Astrocyte (in vitro differentiated cells and primary cell): Measurements from ENCODE around the gene MAEA. TPM values are rescaled to one million over a fixed set of nuclear protein-coding genes. Genes with fewer than 3 reads are reported as not detected.

Experiments used
- DNase-seq: peaks from one replicate; pipeline ENCODE4 v3.0.0-alpha.2; 2010; ENCODE audit warnings: low read depth
- FAIRE-seq: peaks from 2 replicates; lab custom pipeline; 2011; peaks lifted over from hg19 to GRCh38; lab: Jason Lieb, UNC
- H2AFZ ChIP-seq: 2 replicates; pipeline ENCODE4 v1.6.0; 2012; ENCODE audit warnings: low read depth, low read length, inconsistent platforms
- H3K27ac ChIP-seq: 2 replicates; pipeline ENCODE4 v1.5.1; 2011; ENCODE audit warnings: low read depth, low read length, inconsistent platforms
- H3K27me3 ChIP-seq: 2 replicates; pipeline ENCODE4 v1.6.0; 2011; ENCODE audit warnings: low read length, inconsistent platforms; ENCODE audit not compliant: insufficient read depth
- H3K36me3 ChIP-seq: 2 replicates; pipeline ENCODE4 v1.5.1; 2011; ENCODE audit warnings: low read length, inconsistent platforms; ENCODE audit not compliant: insufficient read depth
- H3K4me1 ChIP-seq: 2 replicates; pipeline ENCODE4 v1.5.1; 2011; ENCODE audit warnings: low read length, inconsistent platforms; ENCODE audit not compliant: insufficient read depth
- H3K4me2 ChIP-seq: 2 replicates; pipeline ENCODE4 v1.6.0; 2012; ENCODE audit warnings: low read length, inconsistent platforms
- H3K4me3 ChIP-seq: 2 replicates; pipeline ENCODE4 v1.5.1; 2011; ENCODE audit warnings: low read depth, mild to moderate bottlenecking, low read length, inconsistent platforms; ENCODE audit not compliant: insufficient read depth
- H3K79me2 ChIP-seq: 2 replicates; pipeline ENCODE4 v1.6.0; 2012; ENCODE audit warnings: mild to moderate bottlenecking, low read length, inconsistent platforms; ENCODE audit not compliant: insufficient read depth
- H3K9ac ChIP-seq: 2 replicates; pipeline ENCODE4 v1.6.0; 2012; ENCODE audit warnings: mild to moderate bottlenecking, low read length, inconsistent platforms
- H3K9me3 ChIP-seq: 2 replicates; pipeline ENCODE4 v1.5.1; 2012; ENCODE audit warnings: low read depth, mild to moderate bottlenecking, low read length, inconsistent platforms; ENCODE audit not compliant: insufficient read depth
- H4K20me1 ChIP-seq: 2 replicates; pipeline ENCODE4 v1.6.0; 2012; ENCODE audit warnings: low read length, inconsistent platforms; ENCODE audit not compliant: insufficient read depth
- H3K27ac Mint-ChIP-seq: one replicate; pipeline ENCODE4 v1.8.0; 2021; ENCODE audit warnings: mild to moderate bottlenecking, mixed read lengths; ENCODE audit not compliant: unreplicated experiment
- H3K27me3 Mint-ChIP-seq: one replicate; pipeline ENCODE4 v1.8.0; 2021; ENCODE audit warnings: low read depth, mixed read lengths; ENCODE audit not compliant: unreplicated experiment
- H3K36me3 Mint-ChIP-seq: one replicate; pipeline ENCODE4 v1.8.0; 2021; ENCODE audit warnings: low read depth, mixed read lengths; ENCODE audit not compliant: unreplicated experiment
- H3K4me1 Mint-ChIP-seq: one replicate; pipeline ENCODE4 v1.8.0; 2021; ENCODE audit warnings: low read depth, mixed read lengths; ENCODE audit not compliant: unreplicated experiment
- H3K4me3 Mint-ChIP-seq: one replicate; pipeline ENCODE4 v1.8.0; 2021; ENCODE audit warnings: mild to moderate bottlenecking, moderate library complexity, mixed read lengths; ENCODE audit not compliant: unreplicated experiment
- H3K9me3 Mint-ChIP-seq: one replicate; pipeline ENCODE4 v1.8.0; 2021; ENCODE audit warnings: mild to moderate bottlenecking, mixed read lengths; ENCODE audit not compliant: unreplicated experiment
- CTCF ChIP-seq: IDR thresholded peaks from 2 replicates; pipeline ENCODE4 v1.5.1; 2011; ENCODE audit warnings: low read depth, mild to moderate bottlenecking, inconsistent platforms, low read length, moderate library complexity; ENCODE audit not compliant: insufficient read depth
- EZH2 ChIP-seq: IDR thresholded peaks from 2 replicates; pipeline ENCODE4 v1.6.1; 2012; ENCODE audit warnings: mild to moderate bottlenecking, low read length, inconsistent platforms; ENCODE audit not compliant: insufficient read depth
- total RNA-seq: library from RNA; stranded (reverse); gene quantifications from 2 replicates; pipeline ENCODE4 v1.2.1, GENCODE V29; 2021

MAEA gene
- total RNA-seq, 1 donor from 2014 or later: 79.3 TPM

GRCh38 chr4:1354136-1354982, 64.7 kb downstream of the MAEA start:
- Mint-ChIP-seq H3K9me3 (no peaks in the 10 kb centered on the region), H3K36me3 (peaks cover 19% of the 10 kb centered on the region), H3K27me3 (no peaks in the 10 kb centered on the region), H3K27ac (no peak overlapping the region), H3K4me3 (no peak overlapping the region), H3K4me1 (peaks cover 7% of the 10 kb centered on the region)
- H3K36me3 ChIP-seq: no peaks in the 10 kb centered on the region
- H3K79me2 ChIP-seq: peaks cover 9% of the 10 kb centered on the region
- H3K4me2 ChIP-seq: no peak overlapping the region
- H3K4me3 ChIP-seq: no peak overlapping the region
- no peak for TF ChIP-seq EZH2
- no peak for TF ChIP-seq CTCF
- no peak overlapping the region for H2AFZ ChIP-seq
- peaks cover 13% of the 10 kb centered on the region for H4K20me1 ChIP-seq
- no peaks in the 10 kb centered on the region for H3K27me3 ChIP-seq
- no peak overlapping the region for H3K27ac ChIP-seq
- no peak for DNase-seq
- FAIRE-seq: no peak
- H3K9ac ChIP-seq: no peak overlapping the region
- no peaks in the 10 kb centered on the region for H3K9me3 ChIP-seq
- no peaks in the 10 kb centered on the region for H3K4me1 ChIP-seq

- no peak overlapping the region for H3K27ac ChIP-seq
- H3K27me3 ChIP-seq: no peaks in the 10 kb centered on the region
- H4K20me1 ChIP-seq: peaks cover 13% of the 10 kb centered on the region
- no peak overlapping the region for H3K4me3 ChIP-seq
- Mint-ChIP-seq H3K27ac (no peak overlapping the region), H3K27me3 (no peaks in the 10 kb centered on the region), H3K36me3 (peaks cover 19% of the 10 kb centered on the region), H3K9me3 (no peaks in the 10 kb centered on the region), H3K4me3 (no peak overlapping the region), H3K4me1 (peaks cover 4% of the 10 kb centered on the region)
- no peak for FAIRE-seq
- DNase-seq: no peak
- peaks cover 4% of the 10 kb centered on the region for H3K79me2 ChIP-seq
- no peak overlapping the region for H2AFZ ChIP-seq
- no peaks in the 10 kb centered on the region for H3K9me3 ChIP-seq
- no peaks in the 10 kb centered on the region for H3K36me3 ChIP-seq
- TF ChIP-seq CTCF: no peak
- H3K4me1 ChIP-seq: no peaks in the 10 kb centered on the region
- no peak overlapping the region for H3K4me2 ChIP-seq
- H3K9ac ChIP-seq: no peak overlapping the region
Observed at GRCh38 chr4:1354983-1355275, 65.2 kb downstream of the MAEA start.

GRCh38 chr4:1355378-1355777, 65.7 kb downstream of the MAEA start:
- no peak overlapping the region for H3K4me2 ChIP-seq
- no peak overlapping the region for H3K4me3 ChIP-seq
- H3K27me3 Mint-ChIP-seq: no peaks in the 10 kb centered on the region
- H3K79me2 ChIP-seq: no peaks in the 10 kb centered on the region
- no peaks in the 10 kb centered on the region for H3K27me3 ChIP-seq
- H3K27ac ChIP-seq: no peak overlapping the region
- H2AFZ ChIP-seq: no peak overlapping the region
- no peak for TF ChIP-seq CTCF
- no peak for TF ChIP-seq EZH2
- H3K4me3 Mint-ChIP-seq: no peak overlapping the region
- no peaks in the 10 kb centered on the region for H3K9me3 ChIP-seq
- FAIRE-seq (no peak), DNase-seq (no peak)
- no peaks in the 10 kb centered on the region for H3K36me3 ChIP-seq
- H3K9ac ChIP-seq: no peak overlapping the region
- H3K9me3 Mint-ChIP-seq: no peaks in the 10 kb centered on the region
- H4K20me1 ChIP-seq: peaks cover 13% of the 10 kb centered on the region
- no peaks in the 10 kb centered on the region for H3K4me1 ChIP-seq
- H3K36me3 Mint-ChIP-seq: peaks cover 15% of the 10 kb centered on the region
- no peak overlapping the region for H3K27ac Mint-ChIP-seq
- peaks cover 3% of the 10 kb centered on the region for H3K4me1 Mint-ChIP-seq
